Stomach (tissue), 4 donors: Measurements from ENCODE around the gene RAI1.

Experiments
- CTCF ChIP-seq, 7 experiments: fragments of 450-650 bp in 4 of 7; fragments of 200-600 bp in 3 of 7; sonication (generic) in 3 of 7; IDR thresholded peaks; one replicate each; pipeline ENCODE4 v1.5.1; 2016 to 2019; ENCODE audit warnings: antibody characterized with exemption in 7 of 7, control low read depth in 2 of 7, mild to moderate bottlenecking in 1 of 7
- POLR2A ChIP-seq, 4 donors: fragments of 450-650 bp; IDR thresholded peaks; one replicate each; pipeline ENCODE4 v1.6.1; 2016; ENCODE audit warnings: antibody characterized with exemption in 4 of 4, control low read depth in 2 of 4, mild to moderate bottlenecking in 1 of 4, moderate library complexity in 1 of 4
- POLR2AphosphoS5 ChIP-seq, 3 donors: sonication (generic); formaldehyde crosslinking; IDR thresholded peaks; one replicate each; pipeline ENCODE4 v1.6.1; 2016; ENCODE audit warnings: antibody characterized with exemption in 3 of 3

- TF ChIP-seq CTCF (IDR thresholded peaks at IDR 0.05) (no peak), POLR2AphosphoS5 (IDR thresholded peaks at IDR 0.05) (no peak), POLR2A (IDR thresholded peaks at IDR 0.05) (no peak)
These were observed 80.9 kb downstream of the RAI1 start for GRCh38 chr17:17761894-17762743.
